Measurements from ENCODE around the gene IGFALS.

IGFALS gene

DNA sequence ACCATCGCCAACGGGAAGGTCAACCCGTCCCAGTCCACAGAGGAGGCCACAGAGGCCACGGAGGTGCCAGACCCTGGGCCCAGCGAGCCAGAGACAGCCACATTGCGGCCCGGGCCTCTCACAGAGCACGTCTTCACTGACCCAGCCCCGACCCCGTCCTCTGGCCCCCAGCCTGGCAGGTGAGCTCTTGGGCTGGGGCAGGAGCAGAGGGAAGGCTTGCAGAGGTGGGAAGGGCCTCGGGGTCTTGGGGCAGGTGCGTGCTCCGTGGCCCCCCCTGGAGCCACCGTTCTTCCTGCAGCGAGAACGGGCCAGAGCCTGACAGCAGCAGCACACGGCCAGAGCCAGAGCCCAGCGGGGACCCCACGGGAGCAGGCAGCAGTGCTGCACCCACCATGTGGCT is 27.3 kb downstream of the IGFALS start:
- DNase-seq (ENCODE audit: low spot score) = no peak

DNA sequence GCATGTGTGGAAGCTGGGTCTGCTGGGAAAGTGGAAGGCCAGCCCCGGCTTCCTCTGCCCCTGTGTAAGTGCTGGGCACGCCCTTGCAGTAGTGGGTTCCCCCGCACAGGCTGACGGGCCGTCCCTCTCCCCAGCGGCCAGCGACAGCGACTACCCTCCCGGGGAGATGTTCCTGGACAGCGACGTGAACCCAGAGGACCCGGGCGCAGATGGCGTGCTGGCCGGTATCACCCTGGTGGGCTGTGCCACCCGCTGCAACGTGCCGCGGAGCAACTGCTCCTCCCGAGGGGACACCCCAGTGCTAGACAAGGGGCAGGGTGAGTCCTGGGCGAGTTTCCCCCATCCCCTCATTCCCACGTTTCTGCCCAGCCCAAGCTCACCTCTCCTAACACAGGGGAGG is 27.7 kb downstream of the IGFALS start:
- no peak for DNase-seq (ENCODE audit: low spot score)

DNA sequence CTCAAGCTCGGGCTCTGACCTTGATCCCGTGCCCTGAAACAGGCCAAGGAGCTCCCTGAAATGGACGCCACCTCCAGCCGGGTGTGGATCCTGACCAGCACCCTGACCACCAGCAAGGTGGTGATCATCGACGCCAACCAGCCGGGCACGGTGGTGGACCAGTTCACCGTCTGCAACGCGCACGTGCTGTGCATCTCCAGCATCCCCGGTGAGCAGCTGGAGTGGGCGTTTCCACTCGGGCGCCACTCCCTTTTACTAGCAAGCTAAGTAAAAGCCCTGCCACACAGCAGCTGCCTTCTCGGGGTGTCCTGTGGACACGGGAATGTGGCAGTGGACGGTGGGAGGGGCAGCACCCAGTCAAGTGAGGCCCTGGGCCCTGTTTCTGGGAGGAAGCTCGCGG is 28.5 kb downstream of the IGFALS start:
- no peak for DNase-seq (ENCODE audit: low spot score)

DNA sequence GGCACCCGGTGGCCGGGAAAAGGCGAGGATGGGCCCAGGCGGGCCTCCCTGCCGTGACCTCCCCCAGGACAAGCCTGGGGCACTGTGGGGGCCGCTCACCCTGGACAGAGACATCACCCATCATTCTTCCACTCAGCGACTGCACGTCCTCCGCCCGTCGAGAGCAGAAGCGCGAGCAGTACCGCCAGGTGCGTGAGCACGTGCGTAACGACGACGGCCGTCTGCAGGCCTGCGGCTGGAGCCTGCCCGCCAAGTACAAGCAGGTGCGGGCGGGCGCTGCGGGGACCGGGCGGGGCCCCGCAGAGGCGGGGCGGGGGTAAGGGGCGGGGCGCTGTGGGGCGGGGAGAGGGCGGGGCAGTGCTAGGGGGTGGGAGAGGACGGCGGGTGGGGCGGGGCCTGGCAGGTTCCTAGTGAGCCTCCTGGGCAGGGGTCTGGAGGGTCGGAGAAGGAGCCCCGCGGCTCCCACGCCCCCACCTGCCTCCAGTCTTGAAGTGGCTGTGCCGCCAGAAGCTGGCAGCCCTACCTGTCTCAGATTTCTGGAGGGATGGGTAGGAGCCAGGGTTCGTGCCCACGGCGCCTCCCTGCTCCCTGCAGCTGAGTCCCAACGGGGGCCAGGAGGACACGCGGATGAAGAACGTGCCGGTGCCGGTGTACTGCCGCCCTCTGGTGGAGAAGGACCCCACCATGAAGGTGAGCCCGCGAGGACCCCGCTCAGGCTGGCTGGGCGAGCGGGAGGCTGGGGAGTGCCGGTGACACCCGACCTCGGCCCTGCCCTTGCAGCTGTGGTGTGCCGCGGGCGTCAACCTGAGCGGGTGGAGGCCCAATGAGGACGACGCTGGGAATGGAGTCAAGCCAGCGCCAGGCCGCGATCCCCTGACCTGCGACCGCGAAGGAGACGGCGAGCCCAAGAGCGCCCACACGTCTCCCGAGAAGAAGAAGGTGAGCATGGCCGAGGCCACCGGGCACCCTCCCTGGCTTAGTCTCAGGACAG is 29.7 kb downstream of the IGFALS start:
- no peak for DNase-seq (ENCODE audit: low spot score)

DNA sequence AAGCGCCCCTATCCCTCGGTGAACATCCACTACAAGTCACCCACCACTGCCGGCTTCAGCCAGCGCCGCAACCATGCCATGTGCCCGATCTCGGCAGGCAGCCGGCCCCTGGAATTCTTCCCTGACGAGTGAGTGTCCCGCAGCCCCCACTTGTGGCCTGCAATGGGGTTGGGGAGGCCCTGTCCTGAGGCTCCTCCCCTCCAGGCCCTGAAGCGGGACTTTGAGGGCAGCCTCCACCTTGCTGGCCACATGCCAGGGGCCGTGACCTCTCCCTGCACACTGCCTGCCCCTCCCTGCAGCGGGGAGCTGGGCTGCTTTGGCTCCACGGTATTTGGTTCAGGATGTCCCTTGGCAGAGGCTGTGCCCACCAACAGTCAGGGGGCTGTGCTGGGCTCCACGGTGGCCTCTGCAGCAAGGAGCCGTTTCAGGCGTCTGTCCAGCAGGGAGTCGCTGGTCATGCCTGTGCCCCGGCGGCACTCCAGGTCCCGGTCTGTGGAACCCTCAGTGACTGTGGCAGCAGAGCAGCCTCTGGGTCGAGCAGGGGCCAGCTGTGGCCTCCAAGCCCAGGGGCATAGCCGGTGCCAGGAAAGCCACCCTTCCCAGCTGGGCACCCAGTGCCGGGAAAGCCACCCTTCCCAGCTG is 30.5 kb downstream of the IGFALS start:
- DNase-seq (ENCODE audit: low spot score) = no peak

DNA sequence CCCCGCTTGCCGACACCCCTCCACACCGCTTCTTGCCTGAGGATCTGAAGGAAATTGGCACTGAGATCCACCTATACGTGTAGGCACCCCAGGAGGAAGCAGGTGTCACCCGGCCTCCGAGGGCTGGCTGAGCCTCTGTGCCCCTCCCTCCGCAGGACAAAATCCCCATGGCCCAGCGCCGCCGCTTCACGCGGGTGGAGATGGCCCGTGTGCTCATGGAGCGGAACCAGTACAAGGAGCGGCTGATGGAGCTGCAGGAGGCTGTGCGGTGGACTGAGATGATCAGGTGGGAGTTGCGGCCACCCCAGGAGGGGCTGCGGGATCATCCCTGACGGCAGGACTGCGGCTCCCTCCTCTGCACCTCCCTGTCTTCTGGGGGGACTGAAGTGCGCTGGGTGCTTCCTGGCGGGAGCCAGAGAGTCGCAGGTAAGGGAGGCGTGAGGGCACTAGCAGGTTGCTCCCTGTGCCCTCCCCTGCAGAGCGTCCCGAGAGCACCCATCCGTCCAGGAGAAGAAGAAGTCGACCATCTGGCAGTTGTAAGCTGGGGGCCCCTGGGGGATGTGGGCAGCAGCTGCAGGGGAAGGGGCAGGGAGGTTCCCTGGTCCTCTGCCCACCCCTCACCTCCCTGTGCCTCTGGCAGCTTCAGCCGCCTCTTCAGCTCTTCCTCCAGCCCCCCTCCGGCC is 31.2 kb downstream of the IGFALS start:
- no peak for DNase-seq (ENCODE audit: low spot score)

DNA sequence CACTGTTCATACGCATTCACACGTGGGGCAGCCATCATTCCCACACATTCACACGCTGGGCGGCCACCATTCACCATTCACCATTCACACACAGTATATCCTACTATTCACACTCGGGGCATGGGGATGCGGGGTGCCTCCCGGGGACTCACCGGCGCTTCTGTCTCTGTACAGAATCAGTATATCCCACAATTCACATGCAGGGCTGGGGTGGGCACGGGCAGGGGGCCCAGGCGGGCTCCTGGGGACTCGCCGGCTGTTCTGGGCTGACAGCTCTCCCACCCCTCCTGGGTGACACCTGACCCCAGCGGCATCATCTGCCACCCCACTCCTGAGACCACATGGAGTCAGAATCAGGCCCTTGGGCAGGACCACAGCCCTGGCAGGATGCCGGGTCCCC is 31.8 kb downstream of the IGFALS start:
- DNase-seq (ENCODE audit: low spot score) = no peak

DNA sequence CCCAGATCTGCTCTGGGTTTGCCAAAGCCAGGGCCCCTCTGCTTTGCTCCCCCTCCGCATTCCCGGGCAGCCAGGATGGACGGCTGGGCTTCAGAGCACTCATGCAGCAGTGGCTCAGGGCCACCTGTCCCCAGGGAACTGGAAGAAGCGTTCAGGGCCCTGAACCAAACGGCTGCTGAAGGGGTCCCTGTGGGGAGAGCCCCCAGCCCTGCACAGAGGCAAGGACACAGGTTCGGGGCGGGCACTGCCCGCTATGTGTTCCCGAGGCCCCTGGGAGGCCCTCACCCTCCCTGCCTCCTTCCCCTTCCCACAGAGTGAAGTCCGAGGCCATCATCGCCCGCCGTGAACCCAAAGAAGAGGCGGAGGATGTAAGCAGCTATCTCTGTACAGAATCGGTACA is 32.6 kb downstream of the IGFALS start:
- no peak for DNase-seq (ENCODE audit: low spot score)

DNA sequence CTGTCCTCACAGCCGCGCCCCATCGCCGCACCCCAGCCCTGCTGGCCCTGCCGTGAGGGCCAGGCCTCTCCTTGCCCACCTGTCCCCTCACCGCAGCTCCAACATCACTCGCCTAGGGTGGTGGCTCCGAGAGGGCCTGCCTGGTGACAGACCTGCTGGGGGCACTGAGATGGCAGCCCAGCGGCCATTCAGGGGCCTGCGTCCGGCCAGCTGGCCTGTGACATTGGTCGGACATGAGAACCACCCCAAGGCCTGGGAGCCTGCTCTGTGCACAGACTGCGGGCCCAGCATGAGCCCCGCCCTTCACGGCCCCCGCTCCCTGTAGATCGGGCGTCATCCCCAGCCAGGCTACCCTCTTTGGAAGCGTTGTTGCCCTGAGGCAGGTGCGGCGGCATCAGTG is 34.0 kb downstream of the IGFALS start:
- no peak for DNase-seq (ENCODE audit: low spot score)

DNA sequence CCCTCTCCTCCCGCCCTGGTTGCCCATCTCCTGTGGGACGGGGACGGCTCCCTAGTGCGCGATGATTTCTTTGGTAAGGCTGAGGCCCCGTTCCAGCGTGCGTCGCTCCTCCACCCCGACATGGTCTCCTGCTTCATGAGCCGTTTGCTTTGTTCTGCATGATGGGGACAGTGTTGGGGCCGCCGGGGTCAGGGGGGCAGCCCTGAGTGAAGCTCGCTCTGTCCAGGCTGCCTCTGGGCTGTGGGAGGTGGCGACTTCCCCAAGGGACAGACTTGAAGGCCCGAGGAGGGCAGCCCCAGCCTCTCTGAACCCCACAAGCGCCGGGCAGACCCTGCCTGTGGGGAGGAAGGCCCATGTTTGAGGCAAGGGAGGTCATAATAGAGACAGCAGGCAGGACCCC is 34.6 kb downstream of the IGFALS start:
- no peak for DNase-seq (ENCODE audit: low spot score)

DNA sequence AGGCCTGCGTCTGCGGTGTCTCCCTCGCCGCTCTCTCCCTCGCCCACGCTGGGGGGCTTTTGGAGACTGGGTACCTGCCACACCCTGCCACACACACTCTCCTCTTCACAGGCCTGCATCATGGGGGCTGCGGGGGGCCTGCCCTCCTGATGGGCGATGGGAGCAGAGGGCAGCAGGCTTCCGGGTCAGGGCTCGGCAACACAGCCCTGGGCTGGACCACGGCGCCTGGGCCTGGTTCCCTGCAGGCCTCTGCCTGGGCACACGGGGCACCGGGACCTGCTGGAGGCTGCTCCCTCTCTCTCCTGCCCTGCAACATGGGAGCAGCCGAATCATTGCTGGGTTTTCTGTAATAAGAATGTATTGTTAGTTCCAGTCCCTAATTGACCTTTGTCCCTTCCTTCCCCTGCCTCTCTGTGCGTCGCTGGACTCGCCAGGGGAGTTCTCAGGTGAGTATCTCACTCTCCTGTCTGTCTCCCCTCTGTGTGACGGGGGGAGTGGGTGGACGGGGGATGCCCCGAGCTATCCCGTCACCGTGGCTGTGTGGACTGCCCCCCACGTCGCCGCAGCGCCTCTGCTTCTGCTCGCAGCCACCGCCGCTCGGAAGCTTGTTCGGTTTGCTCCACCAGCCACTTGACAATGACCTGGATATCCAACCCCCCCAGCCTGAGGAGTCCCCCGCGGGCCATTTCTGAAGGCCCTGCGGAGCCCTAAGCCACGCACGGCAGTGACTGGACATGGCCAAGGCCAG is 35.6 kb downstream of the IGFALS start:
- no peak for DNase-seq (ENCODE audit: low spot score)

DNA sequence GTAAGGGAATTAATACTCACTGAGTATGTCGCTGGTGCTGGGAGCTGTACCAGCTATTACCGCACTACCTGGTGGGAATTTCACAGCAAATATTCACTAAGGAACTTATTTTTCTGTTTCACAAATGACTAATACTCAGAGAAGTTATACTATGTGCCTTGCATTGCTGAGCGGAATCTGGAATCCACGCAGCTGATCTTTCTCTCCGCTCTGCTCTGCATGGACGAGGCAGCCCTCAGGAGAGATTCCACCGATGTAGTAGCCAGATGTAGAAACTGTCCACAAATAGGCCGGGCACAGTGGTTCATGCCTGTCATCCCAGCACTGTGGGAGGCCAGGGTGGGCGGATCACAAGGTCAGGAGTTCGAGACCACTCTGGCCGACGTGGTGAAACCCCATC is 39.3 kb downstream of the IGFALS start:
- DNase-seq (ENCODE audit: low spot score) = no peak

DNA sequence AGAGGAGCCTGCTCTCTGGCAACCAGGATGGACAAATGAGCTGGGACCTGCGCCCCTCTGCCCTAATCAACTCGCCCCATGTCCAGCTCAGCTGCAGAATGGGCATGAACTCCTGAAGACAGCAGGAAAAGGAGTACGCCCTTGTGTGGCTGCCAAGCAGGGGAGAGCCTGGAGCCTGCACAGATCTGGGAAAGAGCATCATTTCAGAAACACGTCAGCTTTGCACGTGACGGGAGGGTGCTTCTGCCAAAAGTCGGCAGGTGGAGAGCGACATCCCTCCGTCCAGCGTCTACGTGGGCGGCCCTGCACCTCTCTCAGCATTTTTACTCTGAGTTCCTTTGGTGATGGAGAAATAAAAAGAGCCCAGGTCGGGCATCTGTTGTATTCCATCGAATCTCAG is 40.7 kb downstream of the IGFALS start:
- no peak for DNase-seq (ENCODE audit: low spot score)

DNA sequence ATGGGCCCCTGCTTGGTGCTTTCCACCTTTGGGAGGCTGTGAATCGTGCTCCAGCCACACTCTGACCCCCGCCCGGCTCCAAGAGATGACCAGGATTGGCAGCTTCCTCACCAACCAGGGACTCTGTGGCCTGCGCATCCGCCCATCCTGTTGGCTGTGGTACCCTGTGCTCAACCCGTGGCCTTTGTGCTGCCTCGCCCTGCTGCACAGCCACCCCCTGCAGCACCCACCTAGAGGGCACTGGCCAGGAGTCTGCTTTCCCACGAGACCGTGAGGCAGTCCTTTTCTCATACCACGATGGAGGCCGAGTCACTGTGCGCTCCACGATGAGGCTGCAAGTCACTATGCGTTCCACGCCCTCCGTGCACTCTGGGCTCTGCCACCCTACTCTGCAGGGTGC is 41.6 kb downstream of the IGFALS start:
- no peak for DNase-seq (ENCODE audit: low spot score)

DNA sequence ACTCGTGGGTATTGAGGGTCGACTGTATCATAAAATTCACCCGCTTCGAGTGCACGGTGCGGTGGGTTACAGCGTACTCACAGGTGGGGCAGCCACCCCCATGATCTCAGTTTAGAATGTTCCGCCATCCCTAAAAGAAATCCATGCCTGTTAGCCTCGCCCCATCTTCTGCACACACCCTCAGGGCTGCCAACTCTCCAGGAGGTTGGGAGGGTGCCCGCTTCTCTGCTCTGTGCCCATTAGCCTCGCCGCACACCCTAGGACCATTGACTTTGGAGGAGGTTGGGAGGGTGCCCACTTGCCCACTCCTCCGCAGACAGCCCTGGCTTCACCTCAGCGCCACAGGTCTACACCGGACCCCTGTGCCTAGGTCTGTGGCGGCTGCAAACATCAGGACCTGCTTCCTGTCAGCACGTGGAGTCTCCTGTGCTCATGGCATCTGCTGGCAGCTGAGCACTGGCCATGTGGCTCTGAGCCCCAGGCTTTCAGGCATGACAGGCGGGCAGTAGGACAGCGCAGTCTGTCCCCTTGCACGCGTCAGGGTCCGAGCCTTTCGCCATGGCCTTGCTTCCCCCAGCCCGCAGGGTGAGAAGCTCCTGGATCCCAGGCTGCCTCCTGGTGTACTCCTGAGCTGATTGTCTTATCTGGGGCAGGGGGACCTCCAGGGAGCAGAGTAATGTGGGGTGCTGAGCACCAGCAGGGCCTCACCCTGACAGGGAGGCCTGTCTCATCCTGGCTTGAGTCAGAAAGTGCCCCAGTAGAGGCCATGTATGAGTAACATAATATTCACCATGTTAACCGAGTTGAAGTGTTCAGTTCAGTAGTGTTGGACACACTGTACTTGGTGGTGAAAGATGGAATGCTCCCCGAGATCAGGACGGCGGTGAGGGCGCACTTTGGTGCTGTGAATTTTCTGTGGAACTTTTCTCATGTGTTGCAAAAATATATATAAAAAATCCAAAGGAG is 44.1 kb downstream of the IGFALS start:
- DNase-seq (ENCODE audit: low spot score) = no peak

DNA sequence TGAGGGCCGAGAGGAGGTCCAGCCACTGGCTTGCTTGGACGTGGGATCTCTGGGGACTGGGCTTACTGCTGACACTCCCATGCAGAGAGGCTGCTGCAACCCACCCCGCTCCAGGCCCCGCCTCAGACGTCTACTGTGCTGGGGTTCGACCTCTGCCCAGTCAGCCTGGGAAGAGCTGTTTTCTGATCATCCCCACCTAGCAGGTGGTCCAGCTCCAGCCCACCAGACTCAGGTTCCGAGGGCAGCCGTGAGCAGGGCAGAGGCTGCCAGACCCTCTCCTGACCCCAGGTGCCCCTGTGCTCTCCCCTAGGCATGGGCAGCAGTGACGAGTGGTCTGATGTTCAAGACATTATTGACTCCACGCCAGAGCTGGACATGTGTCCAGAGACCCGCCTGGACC is 45.6 kb downstream of the IGFALS start:
- DNase-seq (ENCODE audit: low spot score) = no peak

DNA sequence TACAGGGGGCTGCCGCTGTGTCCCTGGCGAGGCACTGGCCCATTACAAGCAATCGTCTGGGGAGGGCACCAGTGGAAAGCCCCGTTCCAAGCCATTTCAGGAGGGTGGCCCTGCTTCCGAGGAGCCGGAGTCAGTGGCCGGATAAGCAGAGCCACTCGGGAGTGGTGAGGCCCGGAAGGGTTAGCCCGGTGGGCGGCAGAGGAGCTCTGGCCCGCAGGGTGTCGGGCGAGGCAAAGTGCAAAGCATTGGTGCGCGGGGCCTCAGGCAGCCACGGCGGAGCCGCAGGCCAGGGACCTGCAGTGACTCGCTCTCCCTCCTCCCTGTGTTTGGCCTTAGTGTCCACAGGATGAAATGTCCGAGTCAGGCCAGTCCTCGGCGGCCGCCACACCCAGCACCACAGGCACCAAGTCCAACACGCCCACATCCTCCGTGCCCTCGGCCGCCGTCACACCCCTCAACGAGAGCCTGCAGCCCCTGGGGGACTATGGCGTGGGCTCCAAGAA is 46.8 kb downstream of the IGFALS start:
- DNase-seq (ENCODE audit: low spot score) = no peak

DNA sequence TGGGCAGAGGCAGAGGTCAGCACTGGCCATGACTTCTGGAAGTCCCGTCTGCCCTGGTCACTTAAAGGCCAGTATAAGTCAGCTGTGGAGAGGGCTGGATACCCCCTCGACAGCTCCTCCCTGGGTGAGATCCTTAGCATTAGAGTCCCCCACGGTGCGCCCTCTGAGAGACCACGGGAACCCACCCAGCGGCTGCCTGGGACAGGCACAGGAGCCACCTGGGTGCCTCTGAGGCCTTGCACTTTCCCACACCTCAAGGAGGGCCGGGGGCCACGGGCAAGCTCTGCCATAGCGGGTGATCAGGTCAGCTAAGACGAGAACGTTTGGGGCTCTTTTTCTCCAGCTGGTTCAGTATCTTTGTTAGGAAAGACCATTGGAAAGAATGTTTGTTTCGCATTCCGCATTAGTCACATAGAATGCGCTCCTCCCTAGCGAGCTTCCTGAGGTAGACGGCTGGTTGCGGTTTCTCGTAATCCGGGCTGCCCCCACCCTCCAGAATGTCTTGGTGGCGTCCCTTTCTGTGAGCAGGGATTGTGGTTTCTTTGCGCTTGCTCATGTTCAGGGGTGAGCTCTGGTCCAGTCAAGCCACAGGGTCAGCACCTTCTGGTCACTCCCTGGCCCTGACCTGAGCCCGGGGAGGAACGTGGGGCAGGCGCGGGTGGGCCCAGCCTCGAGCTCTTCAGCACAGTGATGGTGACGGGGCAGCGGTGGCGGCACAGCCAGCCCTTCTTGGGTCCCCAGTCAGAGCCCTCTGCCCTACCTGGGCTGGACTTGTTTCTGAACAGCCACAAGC is 47.4 kb downstream of the IGFALS start:
- no peak for DNase-seq (ENCODE audit: low spot score)

DNA sequence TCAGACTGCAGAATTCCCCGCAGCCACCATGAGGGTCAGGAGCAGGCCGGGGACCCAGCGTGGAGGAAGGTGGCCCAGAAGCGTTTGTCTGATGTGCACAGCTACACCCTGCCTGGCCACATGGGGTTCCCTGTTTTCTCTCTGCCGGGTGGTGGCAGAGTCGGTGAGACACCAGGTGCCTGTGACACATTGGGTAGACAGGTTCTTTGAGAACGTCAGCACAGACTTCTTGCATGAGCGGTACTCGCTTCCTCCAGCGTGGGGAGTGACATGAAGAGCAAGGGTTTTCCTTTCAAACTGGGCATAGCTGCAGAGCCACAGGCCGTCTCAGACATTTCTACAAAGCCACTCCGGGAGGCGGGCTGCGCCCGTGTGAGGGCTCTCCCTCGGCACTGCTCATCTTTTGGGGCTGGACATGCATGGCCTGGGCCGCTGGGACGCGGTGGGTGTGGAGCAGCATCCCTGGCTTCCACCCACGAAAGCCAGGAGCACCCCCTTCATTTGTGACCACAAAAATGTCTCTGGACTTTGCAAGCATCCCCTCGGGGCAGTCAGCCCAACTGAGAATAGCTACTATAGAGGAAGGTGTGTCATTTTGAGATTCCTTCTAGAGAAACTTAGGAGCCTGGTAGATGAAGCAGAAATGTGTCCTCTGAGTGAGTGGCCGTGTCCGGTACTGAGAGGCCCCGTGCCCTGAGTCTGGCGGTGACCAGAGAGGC is 48.2 kb downstream of the IGFALS start:
- no peak for DNase-seq (ENCODE audit: low spot score)
